ENCODE measurements around the gene PIGA.

Gene PIGA

GRCh38 chrX:15343075-15343476 lies 7.8 kb upstream of the PIGA start:
- DNase-seq (ENCODE audit: low read depth), result no peak
- H3K4me3 ChIP-seq (ENCODE audit: low read depth, low read length), result no peak overlapping the region
- no peak for TF ChIP-seq CTCF (conservative IDR thresholded peaks at IDR 0.05; ENCODE audit: low read depth, low read length)

GRCh38 chrX:15340867-15341266 lies 5.5 kb upstream of the PIGA start:
- TF ChIP-seq CTCF (conservative IDR thresholded peaks at IDR 0.05; ENCODE audit: low read depth, low read length), result no peak
- no peak for DNase-seq (ENCODE audit: low read depth)
- H3K4me3 ChIP-seq (ENCODE audit: low read depth, low read length), result no peak overlapping the region

- TF ChIP-seq CTCF (conservative IDR thresholded peaks at IDR 0.05; ENCODE audit: low read depth, low read length), result no peak
- peak overlapping the region; percentile 57 for H3K4me3 ChIP-seq (ENCODE audit: low read depth, low read length)
- peak; percentile 55 for DNase-seq (ENCODE audit: low read depth)
These were observed 695 bp upstream of the PIGA start for GRCh38 chrX:15336023-15336413.

- DNase-seq (ENCODE audit: low read depth), result peak; percentile 30
- TF ChIP-seq CTCF (conservative IDR thresholded peaks at IDR 0.05; ENCODE audit: low read depth, low read length), result no peak
- H3K4me3 ChIP-seq (ENCODE audit: low read depth, low read length), result peak overlapping the region; percentile 78
These were observed 762 bp downstream of the PIGA start for GRCh38 chrX:15334561-15334960.

- no peak for TF ChIP-seq CTCF (conservative IDR thresholded peaks at IDR 0.05; ENCODE audit: low read depth, low read length)
- H3K4me3 ChIP-seq (ENCODE audit: low read depth, low read length), result no peak overlapping the region
- no peak for DNase-seq (ENCODE audit: low read depth)
These were observed 6.5 kb downstream of the PIGA start for GRCh38 chrX:15328821-15329220.

GRCh38 chrX:15328131-15328530 lies 7.2 kb downstream of the PIGA start:
- TF ChIP-seq CTCF (conservative IDR thresholded peaks at IDR 0.05; ENCODE audit: low read depth, low read length), result no peak
- H3K4me3 ChIP-seq (ENCODE audit: low read depth, low read length), result no peak overlapping the region
- DNase-seq (ENCODE audit: low read depth), result no peak

GRCh38 chrX:15322472-15322871 lies 12.9 kb downstream of the PIGA start:
- H3K4me3 ChIP-seq (ENCODE audit: low read depth, low read length), result no peak overlapping the region
- no peak for TF ChIP-seq CTCF (conservative IDR thresholded peaks at IDR 0.05; ENCODE audit: low read depth, low read length)
- DNase-seq (ENCODE audit: low read depth), result no peak

All from choroid plexus epithelial cell (primary cell).